B cell (primary cell): ENCODE measurements around the gene RNF32. TPM values are rescaled to one million over a fixed set of nuclear protein-coding genes. Genes with fewer than 3 reads are reported as not detected.

Experiments used
- ATAC-seq: fragments of 200-7000 bp; cut with Tn5 transposase; one replicate; pipeline ENCODE4 v1.10.0; 2021; ENCODE audit warnings: low read depth, mild to moderate bottlenecking, moderate number of reproducible peaks, moderate library complexity
- CTCF ChIA-PET: fragments of 350-600 bp; sonication (Branson Sonifier 250); formaldehyde crosslinking; loops from one replicate; lab custom pipeline; 2021; ENCODE audit warnings: antibody characterized with exemption, inconsistent platforms; lab: Charles Lee
- POLR2A ChIA-PET: fragments of 350-600 bp; sonication (Branson Sonifier 250); formaldehyde crosslinking; loops from one replicate; lab custom pipeline; 2021; ENCODE audit warnings: antibody characterized with exemption; lab: Charles Lee
- DNase-seq: peaks from one replicate; pipeline ENCODE4 v3.0.0; 2013
- H2AFZ ChIP-seq: 2 replicates; pipeline ENCODE4 v1.6.1; 2012; ENCODE audit warnings: mild to moderate bottlenecking, low read depth, low read length; ENCODE audit not compliant: insufficient read depth, poor library complexity, severe bottlenecking
- H3K27ac ChIP-seq, 2 donors: 1 replicate in 1 of 2; 2 replicates in 1 of 2; pipeline ENCODE4 v1.5.1; 2012 to 2013; ENCODE audit warnings: low read length in 2 of 2, mild to moderate bottlenecking in 2 of 2, moderate library complexity in 1 of 2
- H3K27me3 ChIP-seq, 4 experiments: fragments of 200-600 bp in 1 of 4; sonication (generic) in 1 of 4; replicated peaks in 1 of 4; 1 replicate in 2 of 4; 2 replicates in 2 of 4; pipeline versions ENCODE4 v1.6.1 to v1.7.0; 2013 to 2016; ENCODE audit warnings: low read length in 3 of 4, mild to moderate bottlenecking in 2 of 4, mixed read lengths in 1 of 4, moderate library complexity in 1 of 4; ENCODE audit not compliant: insufficient read depth in 4 of 4, control insufficient read depth in 3 of 4; ENCODE audit errors: control extremely low read depth in 1 of 4
- H3K36me3 ChIP-seq, 2 experiments: replicated peaks in 1 of 2; 1 replicate in 1 of 2; 2 replicates in 1 of 2; pipeline versions ENCODE4 v1.6.1 to v1.7.1; 2013; ENCODE audit warnings: low read length in 1 of 2; ENCODE audit not compliant: insufficient read depth in 2 of 2, control insufficient read depth in 1 of 2; ENCODE audit errors: control extremely low read depth in 1 of 2, extremely low read depth in 1 of 2
- H3K4me1 ChIP-seq, 2 donors: fragments of 200-600 bp in 1 of 2; sonication (generic) in 1 of 2; 1 replicate in 1 of 2; 2 replicates in 1 of 2; pipeline versions ENCODE4 v1.5.1 to v1.6.1; 2013 to 2017; ENCODE audit warnings: low read length in 2 of 2; ENCODE audit not compliant: control insufficient read depth in 2 of 2, insufficient read depth in 2 of 2
- H3K4me2 ChIP-seq: replicated peaks from 2 replicates; pipeline ENCODE3; 2012; ENCODE audit warnings: mild to moderate bottlenecking, low read depth, low read length; ENCODE audit not compliant: poor library complexity, severe bottlenecking
- H3K4me3 ChIP-seq, 5 experiments: fragments of 200-600 bp in 1 of 5; sonication (generic) in 1 of 5; 1 replicate in 3 of 5; 2 replicates in 2 of 5; pipeline versions ENCODE4 v1.5.1 to v1.7.0; 2011 to 2016; ENCODE audit warnings: low read length in 4 of 5, mild to moderate bottlenecking in 4 of 5, low read depth in 2 of 5, control low read depth in 1 of 5, moderate library complexity in 1 of 5; ENCODE audit not compliant: insufficient read depth in 1 of 5; ENCODE audit errors: control extremely low read depth in 1 of 5, extremely low read depth in 1 of 5
- H3K79me2 ChIP-seq: fragments of 200-600 bp; sonication (generic); one replicate; pipeline ENCODE4 v1.6.0; 2016; ENCODE audit warnings: low read length; ENCODE audit not compliant: control insufficient read depth, insufficient read depth
- H3K9ac ChIP-seq: fragments of 200-600 bp; sonication (generic); 2 replicates; pipeline ENCODE4 v1.6.1; 2017; ENCODE audit warnings: mild to moderate bottlenecking, low read length, moderate library complexity
- H3K9me3 ChIP-seq, 3 donors: one replicate each; pipeline versions ENCODE4 v1.6.1 to v1.7.1; 2013; ENCODE audit warnings: low read length in 2 of 3; ENCODE audit not compliant: control insufficient read depth in 2 of 3, insufficient read depth in 1 of 3; ENCODE audit errors: control extremely low read depth in 1 of 3
- H4K20me1 ChIP-seq: 2 replicates; pipeline ENCODE4 v1.6.0; 2012; ENCODE audit warnings: mild to moderate bottlenecking, low read length; ENCODE audit not compliant: insufficient read depth, control insufficient read depth, poor library complexity, severe bottlenecking
- H3K27ac Mint-ChIP-seq: one replicate; pipeline ENCODE4 v1.8.0; 2021; ENCODE audit warnings: mixed read lengths
- H3K27me3 Mint-ChIP-seq: one replicate; pipeline ENCODE4 v1.8.0; 2021; ENCODE audit warnings: mixed read lengths
- H3K4me1 Mint-ChIP-seq: one replicate; pipeline ENCODE4 v1.8.0; 2021; ENCODE audit warnings: mixed read lengths
- H3K4me3 Mint-ChIP-seq: one replicate; pipeline ENCODE4 v1.8.0; 2021; ENCODE audit warnings: mixed read lengths
- H3K9me3 Mint-ChIP-seq: one replicate; pipeline ENCODE4 v1.8.0; 2022; ENCODE audit warnings: mixed read lengths; ENCODE audit not compliant: insufficient read depth
- CTCF ChIP-seq: fragments of 200-600 bp; IDR thresholded peaks from one replicate; pipeline ENCODE4 v1.8.0; 2022; ENCODE audit warnings: antibody characterized with exemption, mild to moderate bottlenecking
- EZH2 ChIP-seq: IDR thresholded peaks from 2 replicates; pipeline ENCODE4 v1.6.1; 2012; ENCODE audit warnings: borderline replicate concordance, low read depth, mild to moderate bottlenecking, moderate library complexity, low read length; ENCODE audit not compliant: insufficient read depth, poor library complexity, severe bottlenecking
- WGBS: methylation state at CpG from one replicate; pipeline ENCODE4 v1.1.5; 2013; ENCODE audit warnings: missing lambda C conversion rate; ENCODE audit not compliant: insufficient coverage; 5-methylcytosine and 5-hydroxymethylcytosine counted together
- intact Hi-C: fragments of 100-400 bp; cut with micrococcal nuclease; formaldehyde crosslinking; loops from one replicate; pipeline ENCODE4 v1.10.0; 2022
- polyA plus RNA-seq: library from polyadenylated mRNA; depleted of rRNA; stranded (reverse); fragments of >200 nt; gene quantifications from 2 replicates; pipeline ENCODE4 v1.2.3, GENCODE V29; 2012
- total RNA-seq, 2 donors: library from RNA; stranded (reverse); fragments of 120-200 nt in 1 of 2; gene quantifications; 1 replicate in 1 of 2; 2 replicates in 1 of 2; pipeline versions ENCODE4 v1.2.3 to v1.2.4, GENCODE V29; 2013 to 2022

RNF32 gene
- total and polyA plus RNA-seq, 2 donors (not counting 1 experiment from before 2014, with no cell fraction given), result 1.6 to 2.3 TPM

- no peak for TF ChIP-seq EZH2
- no peak for TF ChIP-seq CTCF
- WGBS, result 94% methylated on average over 2 of the region's 2 CpGs
- H3K4me3 ChIP-seq, result no peak overlapping the region
- DNase-seq (no peak), ATAC-seq (no peak)
- ChIA-PET CTCF (no interaction called here), POLR2A (no interaction called here)
- H3K9me3 ChIP-seq, result peaks cover 0 to 18% (median 18%) of the 10 kb centered on the region in 3 donors
- H3K9me3 Mint-ChIP-seq, result peaks cover 14% of the 10 kb centered on the region
- H3K4me3 Mint-ChIP-seq, result no peak overlapping the region
- H3K27ac ChIP-seq, result no peak overlapping the region
- H4K20me1 ChIP-seq, result no peaks in the 10 kb centered on the region
- H3K4me1 Mint-ChIP-seq, result no peaks in the 10 kb centered on the region
- intact Hi-C loops, result no loop called here
- H3K27me3 ChIP-seq, result peaks cover 0 to 7% (median 0%) of the 10 kb centered on the region in 4 experiments
- H3K27ac Mint-ChIP-seq, result no peak overlapping the region
- no peak overlapping the region for H3K9ac ChIP-seq
- no peaks in the 10 kb centered on the region for H3K36me3 ChIP-seq
- no peaks in the 10 kb centered on the region for H3K27me3 Mint-ChIP-seq
- no peaks in the 10 kb centered on the region for H3K79me2 ChIP-seq
- H2AFZ ChIP-seq, result no peak overlapping the region
- H3K4me1 ChIP-seq, result no peaks in the 10 kb centered on the region
- no peak overlapping the region for H3K4me2 ChIP-seq
Observed at GRCh38 chr7:156629873-156630272, 10.7 kb upstream of the RNF32 start.

- Histone ChIP-seq H3K4me1 (peaks cover 0 to 7% of the 10 kb centered on the region in 2 donors), H3K27me3 (peaks cover 0 to 7% (median 0%) of the 10 kb centered on the region in 4 experiments), H3K27ac (no peak overlapping the region), H3K9me3 (peaks cover 0 to 10% (median 8%) of the 10 kb centered on the region in 3 donors), H3K36me3 (no peaks in the 10 kb centered on the region), H4K20me1 (no peaks in the 10 kb centered on the region), H3K4me3 (no peak overlapping the region), H2AFZ (no peak overlapping the region), H3K79me2 (no peaks in the 10 kb centered on the region), H3K9ac (no peak overlapping the region), H3K4me2 (no peak overlapping the region)
- ATAC-seq (no peak), DNase-seq (no peak)
- intact Hi-C loops, result no loop called here
- Mint-ChIP-seq H3K4me3 (no peak overlapping the region), H3K27ac (no peak overlapping the region), H3K4me1 (peaks cover 15% of the 10 kb centered on the region), H3K9me3 (peaks cover 6% of the 10 kb centered on the region), H3K27me3 (no peaks in the 10 kb centered on the region)
- POLR2A ChIA-PET, result no interaction called here
- WGBS, result 94% methylated on average over 2 of the region's 3 CpGs
- no peak for TF ChIP-seq CTCF
- TF ChIP-seq EZH2, result no peak
- CTCF ChIA-PET, result no interaction called here
Observed at GRCh38 chr7:156634117-156634516, 6.5 kb upstream of the RNF32 start.
